PFSK-1 (cell line): ENCODE measurements around the gene ZSWIM6.

Source experiments
- FOXP2 ChIP-seq: optimal IDR thresholded peaks from 2 replicates; pipeline ENCODE3; 2011; ENCODE audit warnings: borderline replicate concordance, control low read depth, inconsistent platforms; ENCODE audit not compliant: insufficient read depth; ENCODE audit errors: extremely low read length, extremely low read depth
- POLR2AphosphoS5 ChIP-seq: IDR thresholded peaks from 2 replicates; pipeline ENCODE4 v1.6.1; 2012; ENCODE audit warnings: low read depth, mild to moderate bottlenecking, control low read depth, low read length, moderate library complexity
- SIN3A ChIP-seq: IDR thresholded peaks from 2 replicates; pipeline ENCODE4 v1.6.1; 2012; ENCODE audit warnings: mild to moderate bottlenecking, low read length, moderate library complexity, borderline replicate concordance; ENCODE audit not compliant: insufficient read depth
- TAF1 ChIP-seq: IDR thresholded peaks from 2 replicates; pipeline ENCODE4 v1.6.1; 2012; ENCODE audit warnings: low read length, control low read depth, borderline replicate concordance; ENCODE audit not compliant: insufficient read depth
- TF ChIP-seq, protein P1 (sequence below), 2 experiments: IDR thresholded peaks; 2 replicates each; pipeline versions ENCODE4 v1.6.1 to v1.8.0; 2011 to 2012; ENCODE audit warnings: low read depth in 2 of 2, low read length in 2 of 2, control low read depth in 1 of 2, inconsistent platforms in 1 of 2, mild to moderate bottlenecking in 1 of 2, moderate library complexity in 1 of 2; ENCODE audit not compliant: insufficient read depth in 1 of 2

DNA sequence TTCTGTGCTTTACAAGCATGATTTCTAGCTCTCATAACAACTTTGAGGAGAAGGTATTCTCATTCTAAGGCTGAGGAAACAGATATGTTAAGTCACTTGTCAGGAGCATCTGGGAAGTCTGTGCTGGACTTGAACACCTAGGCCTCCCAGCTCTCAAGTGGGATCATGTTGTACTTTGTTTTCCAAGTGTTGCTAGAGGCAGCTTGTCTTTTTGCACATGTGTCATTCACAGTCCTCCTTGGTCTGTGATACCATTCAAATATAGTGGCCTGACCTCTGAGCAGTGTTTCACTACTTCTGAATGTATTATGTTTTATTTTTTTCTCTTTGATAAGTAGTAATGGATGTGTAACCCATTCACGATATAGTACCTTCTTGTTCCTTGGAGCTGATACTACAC lies 21.2 kb downstream of the ZSWIM6 start:
- TF ChIP-seq POLR2AphosphoS5 = no peak
- TF ChIP-seq TAF1 = no peak
- TF ChIP-seq, protein P1, sequence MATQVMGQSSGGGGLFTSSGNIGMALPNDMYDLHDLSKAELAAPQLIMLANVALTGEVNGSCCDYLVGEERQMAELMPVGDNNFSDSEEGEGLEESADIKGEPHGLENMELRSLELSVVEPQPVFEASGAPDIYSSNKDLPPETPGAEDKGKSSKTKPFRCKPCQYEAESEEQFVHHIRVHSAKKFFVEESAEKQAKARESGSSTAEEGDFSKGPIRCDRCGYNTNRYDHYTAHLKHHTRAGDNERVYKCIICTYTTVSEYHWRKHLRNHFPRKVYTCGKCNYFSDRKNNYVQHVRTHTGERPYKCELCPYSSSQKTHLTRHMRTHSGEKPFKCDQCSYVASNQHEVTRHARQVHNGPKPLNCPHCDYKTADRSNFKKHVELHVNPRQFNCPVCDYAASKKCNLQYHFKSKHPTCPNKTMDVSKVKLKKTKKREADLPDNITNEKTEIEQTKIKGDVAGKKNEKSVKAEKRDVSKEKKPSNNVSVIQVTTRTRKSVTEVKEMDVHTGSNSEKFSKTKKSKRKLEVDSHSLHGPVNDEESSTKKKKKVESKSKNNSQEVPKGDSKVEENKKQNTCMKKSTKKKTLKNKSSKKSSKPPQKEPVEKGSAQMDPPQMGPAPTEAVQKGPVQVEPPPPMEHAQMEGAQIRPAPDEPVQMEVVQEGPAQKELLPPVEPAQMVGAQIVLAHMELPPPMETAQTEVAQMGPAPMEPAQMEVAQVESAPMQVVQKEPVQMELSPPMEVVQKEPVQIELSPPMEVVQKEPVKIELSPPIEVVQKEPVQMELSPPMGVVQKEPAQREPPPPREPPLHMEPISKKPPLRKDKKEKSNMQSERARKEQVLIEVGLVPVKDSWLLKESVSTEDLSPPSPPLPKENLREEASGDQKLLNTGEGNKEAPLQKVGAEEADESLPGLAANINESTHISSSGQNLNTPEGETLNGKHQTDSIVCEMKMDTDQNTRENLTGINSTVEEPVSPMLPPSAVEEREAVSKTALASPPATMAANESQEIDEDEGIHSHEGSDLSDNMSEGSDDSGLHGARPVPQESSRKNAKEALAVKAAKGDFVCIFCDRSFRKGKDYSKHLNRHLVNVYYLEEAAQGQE (IDR thresholded peaks at IDR 0.05; ENCODE audit: insufficient read depth in 1 of 2, low read depth in 2 of 2, low read length in 2 of 2) = no peak
- TF ChIP-seq FOXP2 = no peak
- no peak for TF ChIP-seq SIN3A
